GM21528 (cell line): ENCODE measurements around the gene PARPBP.
"Not testable (repeated sequence)": the region's sequence is repeated elsewhere in the genome, so short reads cannot be mapped to it uniquely, and the experiment has no call there.

Experiments used
- ATAC-seq: cut with Tn5 transposase; IDR thresholded peaks from one replicate; pipeline ENCODE4 v1.9.1; 2021; ENCODE audit warnings: mild to moderate bottlenecking, moderate library complexity; ENCODE audit not compliant: unreplicated experiment, low FRiP score

Gene PARPBP

GRCh38 chr12:102119674-102120563 lies at the start of gene PARPBP, which contains the start of gene NUP37:
PARPBP (plus strand) TSS chr12:102120183; CDS start chr12:102123889, 3,706 bp downstream.
NUP37 (minus strand) TSS chr12:102120114; CDS start chr12:102118518, 1,596 bp downstream.
- peak; percentile 98 for ATAC-seq

- not testable (repeated sequence) for ATAC-seq
Observed at GRCh38 chr12:102072092-102072491, 47.9 kb upstream of the PARPBP start.

GRCh38 chr12:102080842-102081241 lies 39.1 kb upstream of the PARPBP start:
- no peak for ATAC-seq

GRCh38 chr12:102089228-102089835 lies 30.7 kb upstream of the PARPBP start:
- ATAC-seq = not testable (repeated sequence)

GRCh38 chr12:102093319-102093718 lies 26.7 kb upstream of the PARPBP start:
- ATAC-seq = no peak

GRCh38 chr12:102095677-102096263 lies 24.2 kb upstream of the PARPBP start:
- ATAC-seq = no peak

- no peak for ATAC-seq
Observed at GRCh38 chr12:102096855-102097254, 23.1 kb upstream of the PARPBP start.

- no peak for ATAC-seq
Observed at GRCh38 chr12:102106905-102107304, 13.1 kb upstream of the PARPBP start.

GRCh38 chr12:102107970-102108369 lies 12.0 kb upstream of the PARPBP start:
- no peak for ATAC-seq

GRCh38 chr12:102110782-102111181 lies 9.2 kb upstream of the PARPBP start:
- ATAC-seq = no peak

- no peak for ATAC-seq
Observed at GRCh38 chr12:102114212-102114611, 5.8 kb upstream of the PARPBP start.

- ATAC-seq = no peak
Observed at GRCh38 chr12:102116392-102116791, 3.6 kb upstream of the PARPBP start.

GRCh38 chr12:102118874-102119273 lies 1.1 kb upstream of the PARPBP start:
- no peak for ATAC-seq

- ATAC-seq = peak; percentile 6
Observed at GRCh38 chr12:102120564-102120873, 536 bp downstream of the PARPBP start.

- ATAC-seq = no peak
Observed at GRCh38 chr12:102120886-102121285, 903 bp downstream of the PARPBP start.

- ATAC-seq = not testable (repeated sequence)
Observed at GRCh38 chr12:102121328-102121727, 1.3 kb downstream of the PARPBP start.

- ATAC-seq = not testable (repeated sequence)
Observed at GRCh38 chr12:102130720-102131119, 10.7 kb downstream of the PARPBP start.

- not testable (repeated sequence) for ATAC-seq
Observed at GRCh38 chr12:102131442-102131841, 11.5 kb downstream of the PARPBP start.

- ATAC-seq = not testable (repeated sequence)
Observed at GRCh38 chr12:102137619-102138018, 17.6 kb downstream of the PARPBP start.

- ATAC-seq = not testable (repeated sequence)
Observed at GRCh38 chr12:102142866-102143373, 22.9 kb downstream of the PARPBP start.

GRCh38 chr12:102144221-102144620 lies 24.2 kb downstream of the PARPBP start:
- ATAC-seq = no peak
